CD14-positive monocyte (primary cell): ENCODE results near the gene PLXNA4. TPM values are rescaled to one million over a fixed set of nuclear protein-coding genes. Genes with fewer than 3 reads are reported as not detected.

Source experiments
- DNase-seq, 3 donors: peaks; one replicate each; pipeline ENCODE4 v3.0.0-alpha.2; 2011 to 2022
- H2AFZ ChIP-seq: 2 replicates; pipeline ENCODE4 v1.6.0; 2012; ENCODE audit warnings: mild to moderate bottlenecking, low read depth, low read length, inconsistent platforms; ENCODE audit not compliant: insufficient read depth, poor library complexity, severe bottlenecking
- H3K27ac ChIP-seq, 2 donors: 1 replicate in 1 of 2; 2 replicates in 1 of 2; pipeline ENCODE4 v1.5.1; 2012 to 2013; ENCODE audit warnings: low read length in 2 of 2, control low read depth in 1 of 2, inconsistent platforms in 1 of 2, low read depth in 1 of 2, mild to moderate bottlenecking in 1 of 2
- H3K27me3 ChIP-seq, 2 donors: one replicate each; pipeline versions ENCODE4 v1.6.0 to v1.6.1; 2011 to 2013; ENCODE audit warnings: low read length in 2 of 2; ENCODE audit not compliant: control insufficient read depth in 2 of 2, insufficient read depth in 2 of 2
- H3K36me3 ChIP-seq, 2 donors: replicated peaks in 1 of 2; 1 replicate in 1 of 2; 2 replicates in 1 of 2; pipeline versions ENCODE4 v1.5.1 to v1.6.1; 2012 to 2013; ENCODE audit warnings: low read length in 2 of 2, control low read depth in 1 of 2, inconsistent platforms in 1 of 2, mild to moderate bottlenecking in 1 of 2; ENCODE audit not compliant: insufficient read depth in 2 of 2, control insufficient read depth in 1 of 2
- H3K4me1 ChIP-seq, 2 donors: 1 replicate in 1 of 2; 2 replicates in 1 of 2; pipeline versions ENCODE4 v1.5.1 to v1.6.1; 2012 to 2013; ENCODE audit warnings: low read length in 2 of 2, control low read depth in 1 of 2, inconsistent platforms in 1 of 2, mild to moderate bottlenecking in 1 of 2, moderate library complexity in 1 of 2; ENCODE audit not compliant: insufficient read depth in 2 of 2, control insufficient read depth in 1 of 2
- H3K4me2 ChIP-seq: replicated peaks from 2 replicates; pipeline ENCODE3; 2012; ENCODE audit warnings: low read length, moderate library complexity, mild to moderate bottlenecking; ENCODE audit not compliant: poor library complexity, severe bottlenecking; ENCODE audit errors: extremely low read depth
- H3K4me3 ChIP-seq, 3 experiments: fragments of 200-600 bp in 1 of 3; sonication (generic) in 1 of 3; replicated peaks in 1 of 3; 1 replicate in 2 of 3; 2 replicates in 1 of 3; pipeline ENCODE4 v1.5.1; 2011 to 2013; ENCODE audit warnings: low read length in 3 of 3, mild to moderate bottlenecking in 3 of 3, control low read depth in 2 of 3, low read depth in 2 of 3, inconsistent platforms in 1 of 3, moderate library complexity in 1 of 3
- H3K79me2 ChIP-seq: 2 replicates; pipeline ENCODE4 v1.6.0; 2012; ENCODE audit warnings: mild to moderate bottlenecking, control low read depth, inconsistent platforms, low read length, moderate library complexity; ENCODE audit not compliant: insufficient read depth
- H3K9ac ChIP-seq: 2 replicates; pipeline ENCODE4 v1.6.0; 2017; ENCODE audit warnings: low read length, mild to moderate bottlenecking; ENCODE audit not compliant: insufficient read depth, poor library complexity, severe bottlenecking
- H3K9me3 ChIP-seq, 2 donors: replicated peaks in 1 of 2; 1 replicate in 1 of 2; 2 replicates in 1 of 2; pipeline versions ENCODE4 v1.5.1 to v1.6.1; 2012 to 2013; ENCODE audit warnings: low read length in 2 of 2, control low read depth in 1 of 2; ENCODE audit not compliant: control insufficient read depth in 1 of 2, insufficient read depth in 1 of 2
- H4K20me1 ChIP-seq: 2 replicates; pipeline ENCODE4 v1.6.0; 2012; ENCODE audit warnings: mild to moderate bottlenecking, low read length, control low read depth, moderate library complexity; ENCODE audit not compliant: insufficient read depth
- H3K27ac Mint-ChIP-seq, 7 donors: one replicate each; pipeline ENCODE4 v1.8.0; 2020; ENCODE audit warnings: mild to moderate bottlenecking in 7 of 7, mixed read lengths in 7 of 7, moderate library complexity in 6 of 7, inconsistent platforms in 2 of 7
- H3K27me3 Mint-ChIP-seq, 3 donors: one replicate each; pipeline ENCODE4 v1.8.0; 2021 to 2022; ENCODE audit warnings: low read depth in 3 of 3, mild to moderate bottlenecking in 3 of 3, mixed read lengths in 3 of 3, moderate library complexity in 3 of 3, inconsistent platforms in 1 of 3
- H3K36me3 Mint-ChIP-seq, 2 donors: one replicate each; pipeline ENCODE4 v1.8.0; 2020; ENCODE audit warnings: mixed read lengths in 2 of 2, inconsistent platforms in 1 of 2, mild to moderate bottlenecking in 1 of 2
- H3K4me1 Mint-ChIP-seq: one replicate; pipeline ENCODE4 v1.8.0; 2020; ENCODE audit warnings: mild to moderate bottlenecking, mixed read lengths
- H3K4me3 Mint-ChIP-seq, 2 donors: one replicate each; pipeline ENCODE4 v1.8.0; 2020; ENCODE audit warnings: mild to moderate bottlenecking in 2 of 2, mixed read lengths in 2 of 2, moderate library complexity in 1 of 2
- H3K9me3 Mint-ChIP-seq, 7 donors: one replicate each; pipeline ENCODE4 v1.8.0; 2020 to 2022; ENCODE audit warnings: mixed read lengths in 7 of 7, mild to moderate bottlenecking in 6 of 7, moderate library complexity in 6 of 7, inconsistent platforms in 2 of 7
- WGBS: methylation state at CpG from one replicate; pipeline ENCODE4 v1.1.5; 2013; ENCODE audit warnings: missing lambda C conversion rate; ENCODE audit not compliant: insufficient coverage; 5-methylcytosine and 5-hydroxymethylcytosine counted together
- intact Hi-C, 2 donors: fragments of 100-400 bp; cut with micrococcal nuclease; formaldehyde crosslinking; loops; one replicate each; pipeline versions ENCODE4 v1.15.0 to v1.15.1; 2023
- polyA plus RNA-seq, 3 donors: library from polyadenylated mRNA; depleted of rRNA in 1 of 3; unstranded in 2 of 3; stranded (reverse) in 1 of 3; fragments of 300-500 nt in 2 of 3; fragments of >200 nt in 1 of 3; fragmentation: Illumina TruSeq in 2 of 3; gene quantifications; 1 replicate in 2 of 3; 2 replicates in 1 of 3; pipeline ENCODE4 v1.2.3, GENCODE V29; 2012 to 2021
- TF ChIP-seq, protein P1 (sequence below): fragments of 200-600 bp; IDR thresholded peaks from one replicate; pipeline ENCODE4 v1.8.0; 2022; ENCODE audit warnings: antibody characterized with exemption, mild to moderate bottlenecking

PLXNA4 gene
- polyA plus RNA-seq, 3 donors: not detected

DNA sequence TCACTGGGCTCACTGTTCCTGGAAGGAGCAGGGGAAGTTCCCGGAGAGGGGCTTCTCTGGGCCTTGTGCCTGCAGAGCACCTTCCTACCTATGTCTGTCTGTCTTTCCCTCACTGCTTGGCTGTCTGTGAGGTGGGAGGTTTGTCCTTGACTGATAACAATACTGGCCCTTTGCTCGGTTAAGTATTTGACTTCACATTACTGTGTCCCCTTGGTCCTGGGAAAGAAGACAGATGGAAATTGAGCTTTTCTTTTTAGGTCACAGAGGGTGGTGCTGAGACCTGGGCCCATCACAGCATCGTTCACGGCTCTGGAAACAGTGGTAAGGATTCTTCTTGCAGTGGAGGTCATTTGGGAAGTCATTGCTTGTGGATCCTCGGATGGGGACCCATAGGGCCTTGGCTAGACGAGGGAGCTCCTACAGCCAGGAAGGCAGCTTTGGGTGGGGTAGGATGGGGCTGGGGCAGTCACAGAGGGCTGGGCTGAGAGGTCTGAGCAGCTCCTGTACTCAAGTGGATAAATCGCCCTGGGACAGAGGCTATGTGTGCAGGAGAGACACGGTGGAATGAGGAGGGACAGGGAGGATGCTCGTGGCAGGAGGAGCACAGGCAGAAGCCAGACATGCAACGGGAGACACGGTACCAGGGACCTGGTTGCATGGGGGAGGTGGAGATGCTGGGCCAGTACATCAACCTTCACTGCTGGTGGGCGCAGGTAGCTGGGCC, 450.2 kb downstream of the PLXNA4 start:
- no peak for DNase-seq
- TF ChIP-seq, protein P1, sequence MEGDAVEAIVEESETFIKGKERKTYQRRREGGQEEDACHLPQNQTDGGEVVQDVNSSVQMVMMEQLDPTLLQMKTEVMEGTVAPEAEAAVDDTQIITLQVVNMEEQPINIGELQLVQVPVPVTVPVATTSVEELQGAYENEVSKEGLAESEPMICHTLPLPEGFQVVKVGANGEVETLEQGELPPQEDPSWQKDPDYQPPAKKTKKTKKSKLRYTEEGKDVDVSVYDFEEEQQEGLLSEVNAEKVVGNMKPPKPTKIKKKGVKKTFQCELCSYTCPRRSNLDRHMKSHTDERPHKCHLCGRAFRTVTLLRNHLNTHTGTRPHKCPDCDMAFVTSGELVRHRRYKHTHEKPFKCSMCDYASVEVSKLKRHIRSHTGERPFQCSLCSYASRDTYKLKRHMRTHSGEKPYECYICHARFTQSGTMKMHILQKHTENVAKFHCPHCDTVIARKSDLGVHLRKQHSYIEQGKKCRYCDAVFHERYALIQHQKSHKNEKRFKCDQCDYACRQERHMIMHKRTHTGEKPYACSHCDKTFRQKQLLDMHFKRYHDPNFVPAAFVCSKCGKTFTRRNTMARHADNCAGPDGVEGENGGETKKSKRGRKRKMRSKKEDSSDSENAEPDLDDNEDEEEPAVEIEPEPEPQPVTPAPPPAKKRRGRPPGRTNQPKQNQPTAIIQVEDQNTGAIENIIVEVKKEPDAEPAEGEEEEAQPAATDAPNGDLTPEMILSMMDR: no peak
- 93% methylated on average over 9 of the region's 12 CpGs for WGBS
- Mint-ChIP-seq H3K27ac (no peak overlapping the region), H3K9me3 (peaks cover 0 to 7% (median 2%) of the 10 kb centered on the region in 7 donors), H3K4me3 (no peak overlapping the region), H3K27me3 (peaks cover 0 to 7% (median 6%) of the 10 kb centered on the region in 3 donors), H3K4me1 (no peaks in the 10 kb centered on the region), H3K36me3 (no peaks in the 10 kb centered on the region)
- no peaks in the 10 kb centered on the region for H3K9me3 ChIP-seq
- H3K4me1 ChIP-seq: no peaks in the 10 kb centered on the region
- no peak overlapping the region for H3K9ac ChIP-seq
- no peak overlapping the region for H3K27ac ChIP-seq
- no peak overlapping the region for H2AFZ ChIP-seq
- H3K4me3 ChIP-seq: no peak overlapping the region
- H3K27me3 ChIP-seq: no peaks in the 10 kb centered on the region
- no peaks in the 10 kb centered on the region for H3K79me2 ChIP-seq
- intact Hi-C loops: no loop called here
- no peaks in the 10 kb centered on the region for H4K20me1 ChIP-seq
- H3K36me3 ChIP-seq: no peaks in the 10 kb centered on the region
- H3K4me2 ChIP-seq: no peak overlapping the region

DNA sequence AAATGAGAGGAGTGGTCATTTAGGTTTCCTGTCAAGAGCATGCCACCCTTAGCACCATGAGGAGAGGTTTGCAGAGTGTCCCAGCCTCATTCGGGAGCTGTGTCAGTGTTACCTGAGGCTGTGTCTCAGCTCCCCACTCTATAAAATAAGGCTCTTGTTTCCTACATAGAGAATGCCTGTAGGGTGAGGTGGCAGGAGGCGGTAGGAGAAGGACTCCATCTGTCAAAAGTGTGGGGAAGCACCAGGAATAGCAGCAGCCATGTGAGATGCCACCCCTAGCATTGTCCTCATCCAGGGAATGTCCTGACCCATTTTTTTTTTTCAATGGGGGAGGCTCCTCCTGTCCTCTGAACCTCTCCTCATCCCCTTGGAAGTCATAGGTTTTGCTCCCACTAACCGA, 451.2 kb downstream of the PLXNA4 start:
- H3K9me3 ChIP-seq: no peaks in the 10 kb centered on the region
- H3K4me3 ChIP-seq: no peak overlapping the region
- H3K9me3 Mint-ChIP-seq: peaks cover 0 to 5% (median 2%) of the 10 kb centered on the region in 7 donors
- no peak overlapping the region for H3K9ac ChIP-seq
- H3K4me1 Mint-ChIP-seq: no peaks in the 10 kb centered on the region
- intact Hi-C loops: no loop called here
- H3K4me3 Mint-ChIP-seq: no peak overlapping the region
- H3K36me3 ChIP-seq: no peaks in the 10 kb centered on the region
- H3K27ac Mint-ChIP-seq: no peak overlapping the region
- no peaks in the 10 kb centered on the region for H4K20me1 ChIP-seq
- H3K27me3 ChIP-seq: no peaks in the 10 kb centered on the region
- TF ChIP-seq, protein P1: no peak
- H3K4me2 ChIP-seq: no peak overlapping the region
- no peaks in the 10 kb centered on the region for H3K79me2 ChIP-seq
- no peak overlapping the region for H2AFZ ChIP-seq
- peaks cover 0 to 9% (median 6%) of the 10 kb centered on the region in 3 donors for H3K27me3 Mint-ChIP-seq
- WGBS: no CpG with 5 or more reads among the region's 3 CpGs
- DNase-seq: no peak
- no peaks in the 10 kb centered on the region for H3K36me3 Mint-ChIP-seq
- H3K27ac ChIP-seq: no peak overlapping the region
- H3K4me1 ChIP-seq: no peaks in the 10 kb centered on the region
